NCI-H1092 treated with DMSO at 0.1 percent for 48 hours (cell line): ENCODE measurements around the gene PRKCI.
"Not testable (repeated sequence)": the region's sequence is repeated elsewhere in the genome, so short reads cannot be mapped to it uniquely, and the experiment has no call there.

Experiments
- DNase-seq: peaks from one replicate; lab custom pipeline; 2025; lab: John Stamatoyannopoulos, UW

The PRKCI gene

DNA sequence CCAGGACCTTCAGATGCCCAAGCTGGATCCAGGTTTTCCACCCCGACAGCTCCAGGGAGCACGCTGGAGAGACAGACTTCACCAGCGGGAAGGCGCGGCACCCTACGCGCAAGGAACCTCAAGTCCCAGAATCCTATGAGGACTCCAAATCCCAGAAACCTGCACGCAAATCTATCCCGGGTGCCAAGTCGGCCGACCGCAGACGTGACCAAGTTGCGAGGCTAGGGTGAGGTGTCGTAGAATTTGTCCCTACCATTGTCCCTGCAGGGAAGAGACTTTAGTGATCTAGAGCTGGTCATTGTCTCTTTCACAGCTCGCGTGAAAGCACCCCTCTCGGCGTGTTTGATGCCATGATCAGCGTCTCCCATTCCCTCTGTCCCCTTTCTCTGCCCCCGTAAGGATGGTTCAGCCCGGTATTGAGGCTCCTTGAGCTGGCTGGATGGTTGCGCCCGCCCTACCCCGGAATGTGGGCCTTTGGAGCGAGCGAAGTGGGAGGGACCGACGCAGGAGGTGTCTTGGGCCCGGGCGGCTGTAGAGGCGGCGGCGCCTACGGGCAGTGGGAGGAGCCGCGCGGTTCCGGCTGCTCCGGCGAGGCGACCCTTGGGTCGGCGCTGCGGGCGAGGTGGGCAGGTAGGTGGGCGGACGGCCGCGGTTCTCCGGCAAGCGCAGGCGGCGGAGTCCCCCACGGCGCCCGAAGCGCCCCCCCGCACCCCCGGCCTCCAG, at the start of gene PRKCI:
Gene PRKCI, plus strand, starts transcription at position 501 of the 723 bp plus-strand sequence. CDS start 246 bp downstream, outside the sequence.
- peak; percentile 96 for DNase-seq

DNA sequence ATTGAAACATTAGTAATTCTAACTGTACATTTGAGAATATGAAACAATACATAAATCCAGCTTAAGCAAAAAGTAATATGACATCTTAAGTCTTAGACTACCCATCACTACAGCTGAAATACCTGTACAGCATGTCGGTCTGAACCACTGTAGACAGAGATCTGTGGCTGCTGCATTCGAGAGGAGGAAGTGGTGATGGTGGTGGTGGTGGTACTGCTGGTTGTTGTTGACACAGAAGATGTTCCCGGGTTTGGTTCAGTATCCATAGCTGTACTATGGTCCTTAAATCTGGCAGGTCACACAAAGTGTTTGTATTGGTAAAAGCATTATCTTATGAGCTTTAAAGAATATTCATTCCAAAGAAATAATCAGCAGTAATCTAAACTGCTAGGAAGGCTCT, 43.6 kb upstream of the PRKCI start:
- DNase-seq: no peak

GRCh38 chr3:170179432-170179831, 42.8 kb upstream of the PRKCI start:
- DNase-seq: no peak

DNA sequence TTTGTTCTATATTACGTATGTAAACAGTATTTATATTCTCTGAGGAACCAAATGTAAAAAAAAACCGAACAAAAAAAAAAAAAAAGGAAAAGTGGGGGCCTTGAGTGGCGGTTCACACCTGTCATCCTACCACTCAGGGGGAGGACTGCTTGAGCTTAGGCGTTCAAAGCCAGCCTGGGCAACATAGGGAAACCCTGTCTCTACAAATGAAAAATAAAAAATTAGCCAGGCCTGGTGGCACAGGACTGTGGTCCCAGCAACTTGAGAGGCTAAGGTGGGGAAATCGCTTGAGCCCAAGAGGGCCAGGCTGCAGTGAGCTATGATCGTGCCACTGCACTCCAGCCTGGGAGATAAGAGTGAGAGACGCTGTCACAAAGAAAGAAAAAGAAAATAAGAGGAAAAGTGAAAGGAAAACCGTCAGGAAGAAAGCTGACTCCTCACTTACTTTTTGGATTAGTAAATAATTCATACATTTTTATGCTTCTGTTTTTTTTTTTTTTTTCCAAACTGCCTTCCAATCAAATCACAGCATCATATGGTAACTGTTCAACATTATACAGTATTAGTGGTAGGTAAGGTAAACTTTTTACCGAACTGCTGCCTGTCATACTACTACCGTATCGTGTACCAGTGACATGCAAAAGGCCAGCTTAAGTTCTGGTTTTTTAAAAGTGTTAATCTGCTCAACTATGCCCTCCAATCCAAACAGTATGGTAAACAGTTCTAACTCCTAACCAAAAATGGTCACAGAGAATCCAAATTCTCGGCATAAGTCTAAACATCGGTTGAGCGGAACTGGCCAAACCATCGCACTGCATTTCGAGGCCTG, 41.9 kb upstream of the PRKCI start:
- no peak for DNase-seq

DNA sequence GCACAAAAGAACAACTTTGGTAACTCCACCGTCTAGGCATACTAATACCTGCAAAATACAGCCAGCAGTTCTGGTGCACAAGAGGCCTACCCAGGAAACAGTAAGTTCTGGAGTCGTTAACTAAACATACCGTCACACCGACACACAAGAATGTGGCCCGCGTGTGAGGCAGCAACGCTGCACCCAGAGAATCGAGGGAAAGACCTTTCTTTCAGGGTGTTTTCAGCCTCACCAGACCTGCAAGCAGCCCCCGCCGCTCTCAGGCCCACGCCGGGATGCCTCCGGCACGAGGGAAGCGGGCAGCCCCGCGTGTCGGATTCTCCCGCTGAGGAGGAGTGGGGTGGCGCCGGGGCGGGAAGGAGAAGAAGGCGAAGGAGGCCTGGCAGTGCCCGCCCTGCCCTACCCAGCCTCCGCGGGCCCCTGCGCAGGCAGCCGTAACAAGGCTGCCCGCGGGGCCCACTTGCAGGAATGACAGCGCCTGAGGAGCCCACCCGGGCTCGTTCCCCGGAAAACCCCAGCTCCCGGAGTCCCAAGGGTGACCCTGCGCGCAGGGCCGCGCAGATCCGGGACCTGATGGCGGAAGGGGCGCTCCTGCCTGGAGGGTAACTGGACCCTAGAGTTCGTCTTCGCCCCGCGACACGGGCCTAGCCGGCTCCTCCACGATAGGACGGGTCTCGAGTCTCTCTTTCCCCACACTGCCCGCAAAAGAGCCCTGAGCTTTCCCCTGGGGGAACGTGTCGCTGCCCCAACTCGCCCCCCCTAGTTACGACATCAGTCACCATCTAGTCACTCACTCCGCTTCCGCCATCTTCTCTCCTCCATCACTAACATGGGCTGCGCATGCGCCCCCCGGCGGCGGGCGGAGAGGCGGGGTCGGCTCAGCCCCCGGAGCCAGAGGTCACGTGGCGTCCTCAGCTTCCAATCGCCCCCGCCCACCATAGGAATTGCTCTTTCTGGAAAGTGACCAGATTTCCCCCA, 41.0 kb upstream of the PRKCI start, which contains the start of gene PHC3:
Gene PHC3, minus strand, starts transcription at position 826 of the 978 bp plus-strand sequence. Its CDS starts 18 bp downstream, at position 808.
- peak; percentile 88 for DNase-seq

DNA sequence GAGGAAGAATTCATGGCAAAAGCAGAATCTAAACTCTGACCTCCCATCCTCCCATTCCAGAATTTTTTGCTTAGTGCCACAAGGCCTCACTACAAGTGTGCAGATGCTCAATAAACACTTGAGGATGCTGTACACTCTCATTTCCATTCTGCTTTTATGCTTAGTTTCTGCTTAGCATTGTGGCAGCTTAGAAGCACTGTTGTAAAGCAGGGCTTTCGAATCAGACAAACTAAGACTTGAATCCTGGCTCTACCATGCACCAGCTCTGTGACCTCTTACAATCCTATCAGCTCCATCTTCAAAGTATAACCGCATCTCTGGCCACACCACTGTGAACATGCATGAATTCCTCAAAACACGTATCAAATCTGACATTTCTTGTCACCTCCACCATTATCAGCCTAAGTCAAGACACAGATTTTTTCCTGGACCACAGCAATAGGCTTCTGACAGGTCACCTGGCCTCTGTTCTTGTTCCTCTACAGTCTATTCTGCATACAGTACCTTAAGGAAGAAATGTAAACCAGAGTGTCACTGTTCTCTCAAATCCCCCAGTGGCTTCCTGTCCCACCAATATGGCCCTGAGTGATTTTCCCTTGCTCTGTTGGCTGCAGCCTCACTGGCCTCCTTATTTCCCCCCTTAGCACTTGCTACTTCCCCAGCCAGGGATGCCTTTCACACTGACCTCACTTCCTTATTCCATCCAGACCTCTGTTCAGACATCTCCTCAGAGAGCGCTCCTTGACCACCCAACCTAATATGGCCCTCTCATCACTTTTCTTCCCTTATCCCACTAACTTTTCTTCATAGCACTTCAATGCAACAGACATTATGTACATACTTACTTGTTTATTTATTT, 32.6 kb upstream of the PRKCI start:
- no peak for DNase-seq

DNA sequence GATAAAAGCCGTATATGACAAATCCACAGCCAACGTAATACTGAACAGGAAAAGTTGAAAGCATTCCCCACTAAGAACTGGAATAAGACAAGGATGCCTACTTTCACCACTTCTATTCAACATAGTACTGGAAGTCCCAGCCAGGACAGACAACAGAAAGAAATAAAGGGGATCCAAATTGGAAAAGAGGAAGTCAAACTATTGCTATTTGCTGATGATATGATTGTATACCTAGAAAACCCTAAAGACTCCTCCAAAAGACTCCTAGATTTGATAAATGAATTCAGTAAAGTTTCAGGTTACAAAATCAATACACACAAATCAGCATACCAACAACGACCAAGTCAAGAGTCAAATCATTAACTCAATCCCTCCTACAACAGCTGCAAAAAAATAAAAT, 26.5 kb upstream of the PRKCI start:
- not testable (repeated sequence) for DNase-seq

DNA sequence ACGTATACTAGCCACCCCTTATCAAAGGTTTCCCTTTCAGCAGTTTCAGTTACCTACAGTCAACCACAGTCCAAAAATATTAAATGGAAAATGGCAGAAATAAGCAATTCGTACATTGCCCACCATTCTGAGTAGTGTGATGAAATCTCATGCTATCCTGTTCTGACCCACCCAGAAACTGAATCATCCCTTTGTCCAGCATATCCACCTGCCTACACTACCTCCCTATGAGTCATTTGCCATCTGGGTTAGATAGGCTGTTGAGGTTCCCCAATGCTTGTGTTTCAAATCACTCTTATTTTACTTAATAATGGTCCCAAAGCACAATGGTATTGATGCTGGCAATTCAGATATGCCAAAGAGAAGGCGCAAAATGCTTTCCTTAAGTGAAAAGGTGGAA, 25.4 kb upstream of the PRKCI start:
- no peak for DNase-seq

- no peak for DNase-seq
Measured at GRCh38 chr3:170200987-170201386, 21.2 kb upstream of the PRKCI start.

DNA sequence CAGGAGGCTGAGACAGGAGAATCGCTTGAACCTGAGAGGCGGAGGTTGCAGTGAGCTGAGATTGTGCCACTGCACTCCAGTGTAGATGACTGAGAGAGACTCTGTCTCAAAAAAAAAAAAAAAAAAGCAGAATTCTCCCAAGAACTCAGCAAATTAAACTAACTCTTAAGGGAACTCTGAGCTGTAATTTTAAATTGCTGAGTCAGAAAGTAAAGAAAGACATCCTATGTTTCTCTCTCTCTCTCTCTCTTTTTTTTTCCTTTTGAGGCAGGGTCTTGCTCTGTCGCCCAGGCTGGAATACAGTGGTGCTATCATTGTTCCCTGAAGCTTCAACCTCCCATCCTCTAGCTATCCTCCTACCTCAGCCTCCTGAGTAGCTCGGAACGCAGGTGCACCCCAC, 20.7 kb upstream of the PRKCI start:
- no peak for DNase-seq

DNA sequence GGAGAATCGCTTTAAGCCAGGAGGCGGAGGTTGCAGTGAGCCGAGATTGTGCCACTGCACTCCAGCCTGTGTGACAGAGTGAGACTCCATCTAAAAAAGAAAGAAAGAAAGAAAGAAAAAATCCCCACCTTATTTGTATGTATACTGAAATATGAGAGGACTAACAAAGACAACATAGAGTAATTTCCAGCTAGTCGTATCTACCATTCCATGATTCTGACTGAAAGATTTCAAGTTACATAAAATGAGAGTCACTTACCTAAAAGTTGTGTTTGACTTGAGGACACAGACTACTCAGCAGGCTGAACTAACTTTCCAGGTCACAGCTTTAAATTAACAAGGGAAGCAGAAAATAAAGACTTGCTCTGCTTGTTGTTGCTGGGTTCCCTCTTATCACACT, 18.8 kb upstream of the PRKCI start:
- DNase-seq: no peak

- DNase-seq: no peak
Measured at GRCh38 chr3:170204023-170204472, 18.2 kb upstream of the PRKCI start.

- DNase-seq: no peak
Measured at GRCh38 chr3:170204509-170204908, 17.7 kb upstream of the PRKCI start.

DNA sequence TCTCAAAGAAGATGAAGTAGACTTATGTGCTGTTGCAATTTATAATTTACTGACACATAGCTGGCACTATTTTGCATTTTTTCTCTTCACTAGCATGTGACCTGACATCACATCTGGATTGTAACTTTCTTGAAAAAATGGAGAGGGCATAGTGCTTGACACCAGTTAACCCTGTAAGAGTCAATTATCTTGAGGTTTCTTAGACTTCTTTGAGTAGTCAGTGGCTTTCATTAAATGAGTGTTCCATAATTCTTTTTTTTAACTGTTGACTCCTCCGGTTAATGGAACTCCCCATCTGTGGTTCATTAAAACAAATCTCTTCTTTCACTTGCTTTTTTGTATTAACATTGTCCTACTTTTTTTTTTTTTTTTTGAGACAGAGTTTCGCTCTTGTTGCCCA, 16.9 kb upstream of the PRKCI start:
- no peak for DNase-seq

DNA sequence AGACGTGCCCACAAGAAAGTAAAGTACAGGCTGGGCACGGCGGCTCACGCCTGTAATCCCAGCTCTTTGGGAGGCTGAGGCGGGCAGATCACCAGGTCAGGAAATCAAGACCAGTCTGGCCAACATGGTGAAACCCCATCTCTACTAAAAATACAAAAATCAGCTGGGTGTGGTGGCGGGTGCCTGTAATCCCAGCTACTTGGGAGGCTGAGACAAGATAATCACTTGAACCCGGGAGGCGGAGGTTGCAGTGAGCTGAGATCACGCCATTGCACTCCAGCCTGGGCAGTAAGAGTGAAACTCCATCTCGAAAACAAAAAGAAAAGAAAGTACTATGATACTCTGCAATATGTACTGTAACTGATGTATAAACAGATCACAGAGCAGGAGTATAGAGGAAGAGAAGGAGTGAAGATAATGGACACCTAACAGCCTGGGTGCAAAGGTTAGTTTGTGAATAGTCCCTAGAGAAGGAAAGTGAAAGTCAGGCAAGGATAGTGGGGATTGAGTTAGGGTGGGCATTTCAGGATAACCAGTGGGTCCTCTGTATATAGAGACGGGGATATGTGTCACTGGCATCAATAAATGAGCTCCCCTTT, 16.0 kb upstream of the PRKCI start:
- DNase-seq: not testable (repeated sequence)

- DNase-seq: no peak
Measured at GRCh38 chr3:170207717-170208116, 14.5 kb upstream of the PRKCI start.

GRCh38 chr3:170211668-170212067, 10.6 kb upstream of the PRKCI start:
- no peak for DNase-seq

GRCh38 chr3:170219850-170220249, 2.4 kb upstream of the PRKCI start:
- no peak for DNase-seq

GRCh38 chr3:170220871-170221270, 1.4 kb upstream of the PRKCI start:
- no peak for DNase-seq
